HCT116 (cell line): ENCODE data around the gene SLC66A1. TPM values are rescaled to one million over a fixed set of nuclear protein-coding genes. Genes with fewer than 3 reads are reported as not detected.

Source experiments
- ATAC-seq: fragments of 200-7000 bp; cut with Tn5 transposase; 2 replicates; pipeline ENCODE4 v1.9.1; 2020; ENCODE audit warnings: mild to moderate bottlenecking, moderate library complexity
- BruUV-seq: library from RNA; stranded (reverse); fragments of 400-500 nt; replicated peaks from 2 replicates; lab custom pipeline; 2021; lab: Mats Ljungman, UMichigan
- CTCF ChIA-PET: fragments of 300-600 bp; sonication (Branson Sonifier 250); formaldehyde crosslinking; loops from one replicate; lab custom pipeline; 2021; ENCODE audit warnings: antibody characterized with exemption; lab: Charles Lee
- POLR2A ChIA-PET: fragments of 300-600, 350-600 bp; sonication (Branson Sonifier 250); formaldehyde crosslinking; loops from one replicate; lab custom pipeline; 2021; ENCODE audit warnings: antibody characterized with exemption; lab: Charles Lee
- RAD21 ChIA-PET, 2 experiments: fragments of 300-600 bp; sonication (Branson Sonifier 250); formaldehyde crosslinking; loops; one replicate each; lab custom pipeline; 2023; ENCODE audit warnings: low total read pairs in 2 of 2; ENCODE audit not compliant: uncharacterized antibody in 2 of 2, unreplicated experiment in 2 of 2, low non-redundant PET in 1 of 2; lab: Charles Lee
- DNase-seq: peaks from one replicate; pipeline ENCODE4 v3.0.0-alpha.2; 2010; ENCODE audit warnings: low read depth, low spot score
- H2AFZ ChIP-seq: fragments of 200-600 bp; shearing (Covaris generic), sonication (generic); 2 replicates; pipeline ENCODE4 v1.6.1; 2017; ENCODE audit warnings: low read depth, mixed run types, mixed read lengths, antibody characterized with exemption, low read length; ENCODE audit not compliant: poor library complexity, severe bottlenecking
- H3K27ac ChIP-seq: 2 replicates; pipeline ENCODE4 v1.5.1; 2012; ENCODE audit warnings: low read depth, low read length
- H3K27me3 ChIP-seq: fragments of 200-600 bp; sonication (generic); 2 replicates; pipeline ENCODE4 v1.6.1; 2016; ENCODE audit warnings: mixed run types, low read length, mixed read lengths; ENCODE audit not compliant: insufficient read depth
- H3K36me3 ChIP-seq, 2 experiments: fragments of 200-500 bp in 1 of 2; fragments of 200-600 bp in 1 of 2; sonication (Bioruptor generic) in 1 of 2; sonication (generic) in 1 of 2; 2 replicates each; pipeline versions ENCODE4 v1.5.1 to v1.6.1; 2014 to 2016; ENCODE audit warnings: low read length in 2 of 2, inconsistent platforms in 1 of 2, mixed read lengths in 1 of 2, mixed run types in 1 of 2; ENCODE audit not compliant: insufficient read depth in 2 of 2, control insufficient read depth in 1 of 2
- H3K4me1 ChIP-seq, 2 experiments: fragments of 200-600 bp in 1 of 2; sonication (generic) in 1 of 2; 2 replicates each; pipeline versions ENCODE4 v1.5.1 to v1.6.1; 2012 to 2017; ENCODE audit warnings: low read length in 2 of 2, inconsistent platforms in 1 of 2, mild to moderate bottlenecking in 1 of 2, mixed read lengths in 1 of 2, mixed run types in 1 of 2, moderate library complexity in 1 of 2; ENCODE audit not compliant: insufficient read depth in 2 of 2, control insufficient read depth in 1 of 2
- H3K4me2 ChIP-seq: fragments of 200-600 bp; sonication (generic); 2 replicates; pipeline ENCODE4 v1.6.1; 2017; ENCODE audit warnings: mixed run types, low read length, mixed read lengths
- H3K4me3 ChIP-seq, 2 experiments: fragments of 200-600 bp in 1 of 2; sonication (generic) in 1 of 2; replicated peaks in 1 of 2; 2 replicates each; pipeline ENCODE4 v1.5.1; 2011 to 2016; ENCODE audit warnings: low read length in 2 of 2, control low read depth in 1 of 2, low read depth in 1 of 2, mild to moderate bottlenecking in 1 of 2, mixed read lengths in 1 of 2, mixed run types in 1 of 2
- H3K79me2 ChIP-seq: fragments of 200-600 bp; sonication (generic); 2 replicates; pipeline ENCODE4 v1.6.1; 2017; ENCODE audit warnings: mild to moderate bottlenecking, mixed run types, low read length, moderate library complexity, mixed read lengths; ENCODE audit not compliant: insufficient read depth
- H3K9ac ChIP-seq: fragments of 200-600 bp; sonication (generic); 2 replicates; pipeline ENCODE4 v1.6.1; 2016; ENCODE audit warnings: low read length, mixed read lengths
- H3K9me2 ChIP-seq: fragments of 200-600 bp; sonication (generic), shearing (Covaris generic); 2 replicates; pipeline ENCODE4 v1.6.1; 2017; ENCODE audit warnings: mixed run types, mild to moderate bottlenecking, moderate library complexity; ENCODE audit not compliant: insufficient read depth
- H3K9me3 ChIP-seq, 2 experiments: fragments of 200-500 bp in 1 of 2; fragments of 200-600 bp in 1 of 2; sonication (Bioruptor generic) in 1 of 2; sonication (generic) in 1 of 2; 2 replicates each; pipeline ENCODE4 v1.6.1; 2014 to 2017; ENCODE audit warnings: low read length in 2 of 2, mixed read lengths in 2 of 2, inconsistent platforms in 1 of 2, low read depth in 1 of 2, mild to moderate bottlenecking in 1 of 2, mixed run types in 1 of 2, moderate library complexity in 1 of 2; ENCODE audit not compliant: control insufficient read depth in 1 of 2, insufficient read depth in 1 of 2
- H4K20me1 ChIP-seq: fragments of 200-600 bp; sonication (generic), shearing (Covaris generic); 2 replicates; pipeline ENCODE4 v1.6.1; 2017; ENCODE audit warnings: mixed run types, mild to moderate bottlenecking, moderate library complexity; ENCODE audit not compliant: insufficient read depth
- ATF3 ChIP-seq: IDR thresholded peaks from 2 replicates; pipeline ENCODE4 v1.6.1; 2012
- CEBPB ChIP-seq: IDR thresholded peaks from 2 replicates; pipeline ENCODE4 v1.6.1; 2012; ENCODE audit warnings: low read depth
- ELF1 ChIP-seq: IDR thresholded peaks from 2 replicates; pipeline ENCODE4 v1.6.1; 2012; ENCODE audit warnings: low read depth, borderline replicate concordance
- EZH2 ChIP-seq: fragments of 200-600 bp; sonication (generic); IDR thresholded peaks from 2 replicates; pipeline ENCODE4 v1.6.1; 2017; ENCODE audit warnings: antibody characterized with exemption, mixed run types
- SIN3A ChIP-seq: IDR thresholded peaks from 2 replicates; pipeline ENCODE4 v1.6.1; 2012; ENCODE audit warnings: low read depth
- TCF7L2 ChIP-seq: IDR thresholded peaks from 2 replicates; pipeline ENCODE4 v1.7.0; 2011; ENCODE audit warnings: borderline replicate concordance, inconsistent platforms; ENCODE audit not compliant: insufficient read depth, insufficient read length; ENCODE audit errors: extremely low read depth
- ZBTB33 ChIP-seq: IDR thresholded peaks from 2 replicates; pipeline ENCODE4 v1.6.1; 2011; ENCODE audit warnings: mild to moderate bottlenecking, low read length, moderate library complexity; ENCODE audit not compliant: insufficient replicate concordance; ENCODE audit errors: extremely low read depth
- intact Hi-C: fragments of 100-400 bp; cut with micrococcal nuclease; formaldehyde crosslinking; loops from 2 replicates; pipeline ENCODE4 v1.10.0; 2022
- total RNA-seq: library from RNA; stranded (reverse); gene quantifications from one replicate; pipeline ENCODE4 v1.2.1, GENCODE V29; 2021; ENCODE audit not compliant: unreplicated experiment
- TF ChIP-seq, protein P1 (sequence below): IDR thresholded peaks from 2 replicates; pipeline ENCODE4 v1.6.1; 2012
- TF ChIP-seq, protein P2 (sequence below): IDR thresholded peaks from 2 replicates; pipeline ENCODE4 v1.6.1; 2012; ENCODE audit warnings: low read depth

Gene SLC66A1
- total RNA-seq, 1 experiment from 2014 or later = 11.1 TPM

GRCh38 chr1:19351873-19352272 is 39.7 kb downstream of the SLC66A1 start:
- no peaks in the 10 kb centered on the region for H3K9me2 ChIP-seq
- ChIA-PET RAD21 (no interaction called here), CTCF (no interaction called here)
- H2AFZ ChIP-seq = no peak overlapping the region
- no peak overlapping the region for H3K4me2 ChIP-seq
- no peaks in the 10 kb centered on the region for H3K79me2 ChIP-seq
- H3K36me3 ChIP-seq = peaks cover 5 to 11% of the 10 kb centered on the region in 2 experiments; a peak in 2 of 4 replicates
- intact Hi-C loops = no loop called here
- H3K27me3 ChIP-seq = no peaks in the 10 kb centered on the region
- TF ChIP-seq EZH2 (no peak), TCF7L2 (no peak), CEBPB (no peak), ATF3 (no peak), ELF1 (no peak), SIN3A (no peak), ZBTB33 (no peak)
- TF ChIP-seq, protein P1, sequence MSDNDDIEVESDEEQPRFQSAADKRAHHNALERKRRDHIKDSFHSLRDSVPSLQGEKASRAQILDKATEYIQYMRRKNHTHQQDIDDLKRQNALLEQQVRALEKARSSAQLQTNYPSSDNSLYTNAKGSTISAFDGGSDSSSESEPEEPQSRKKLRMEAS = no peak
- TF ChIP-seq, protein P2, sequence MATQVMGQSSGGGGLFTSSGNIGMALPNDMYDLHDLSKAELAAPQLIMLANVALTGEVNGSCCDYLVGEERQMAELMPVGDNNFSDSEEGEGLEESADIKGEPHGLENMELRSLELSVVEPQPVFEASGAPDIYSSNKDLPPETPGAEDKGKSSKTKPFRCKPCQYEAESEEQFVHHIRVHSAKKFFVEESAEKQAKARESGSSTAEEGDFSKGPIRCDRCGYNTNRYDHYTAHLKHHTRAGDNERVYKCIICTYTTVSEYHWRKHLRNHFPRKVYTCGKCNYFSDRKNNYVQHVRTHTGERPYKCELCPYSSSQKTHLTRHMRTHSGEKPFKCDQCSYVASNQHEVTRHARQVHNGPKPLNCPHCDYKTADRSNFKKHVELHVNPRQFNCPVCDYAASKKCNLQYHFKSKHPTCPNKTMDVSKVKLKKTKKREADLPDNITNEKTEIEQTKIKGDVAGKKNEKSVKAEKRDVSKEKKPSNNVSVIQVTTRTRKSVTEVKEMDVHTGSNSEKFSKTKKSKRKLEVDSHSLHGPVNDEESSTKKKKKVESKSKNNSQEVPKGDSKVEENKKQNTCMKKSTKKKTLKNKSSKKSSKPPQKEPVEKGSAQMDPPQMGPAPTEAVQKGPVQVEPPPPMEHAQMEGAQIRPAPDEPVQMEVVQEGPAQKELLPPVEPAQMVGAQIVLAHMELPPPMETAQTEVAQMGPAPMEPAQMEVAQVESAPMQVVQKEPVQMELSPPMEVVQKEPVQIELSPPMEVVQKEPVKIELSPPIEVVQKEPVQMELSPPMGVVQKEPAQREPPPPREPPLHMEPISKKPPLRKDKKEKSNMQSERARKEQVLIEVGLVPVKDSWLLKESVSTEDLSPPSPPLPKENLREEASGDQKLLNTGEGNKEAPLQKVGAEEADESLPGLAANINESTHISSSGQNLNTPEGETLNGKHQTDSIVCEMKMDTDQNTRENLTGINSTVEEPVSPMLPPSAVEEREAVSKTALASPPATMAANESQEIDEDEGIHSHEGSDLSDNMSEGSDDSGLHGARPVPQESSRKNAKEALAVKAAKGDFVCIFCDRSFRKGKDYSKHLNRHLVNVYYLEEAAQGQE = no peak
- TF ChIP-seq, all 23 proteins: peak for 0
- ATAC-seq (no peak), DNase-seq (no peak)
- H3K9ac ChIP-seq = no peak overlapping the region
- H3K4me1 ChIP-seq = no peaks in the 10 kb centered on the region
- POLR2A ChIA-PET = no interaction called here
- H3K9me3 ChIP-seq = no peaks in the 10 kb centered on the region
- H3K27ac ChIP-seq = no peak overlapping the region
- H4K20me1 ChIP-seq = no peaks in the 10 kb centered on the region
- BruUV-seq = no TSS peak
- H3K4me3 ChIP-seq = no peak overlapping the region
